Measurements from ENCODE around the gene KATNA1.

Gene KATNA1

DNA sequence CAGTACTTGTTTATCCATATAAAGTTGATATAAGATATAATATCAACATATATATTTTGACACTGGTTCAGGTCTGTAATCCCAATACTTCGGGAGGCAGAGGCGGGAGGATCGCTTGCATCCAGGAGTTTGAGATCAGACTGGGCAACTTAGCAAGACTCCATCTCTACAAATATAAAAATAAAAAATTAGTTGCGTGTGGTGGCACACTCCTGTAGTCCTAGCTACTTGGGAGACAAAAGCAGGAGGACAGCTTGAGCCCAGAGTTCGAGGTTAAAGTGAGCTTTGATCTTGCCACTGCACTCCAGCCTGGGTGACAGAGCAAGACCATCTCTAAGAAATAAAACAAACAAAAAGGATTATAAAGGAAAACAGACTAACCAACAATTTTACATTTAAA, 8.9 kb upstream of the KATNA1 start:
- Histone ChIP-seq H2BK120ac (ENCODE audit: insufficient read depth, low read length, poor library complexity) (no peak overlapping the region), H3K4ac (ENCODE audit: low read depth, low read length) (no peak overlapping the region), H2BK5ac (ENCODE audit: low read depth, low read length, poor library complexity) (no peak overlapping the region), H3K23ac (ENCODE audit: low read length) (no peak overlapping the region), H4K8ac (ENCODE audit: low read depth, low read length) (no peak overlapping the region), H2AFZ (ENCODE audit: insufficient read depth, low read length, poor library complexity) (no peak overlapping the region), H4K12ac (ENCODE audit: low read depth, low read length) (no peak overlapping the region), H3K14ac (ENCODE audit: low read length) (no peak overlapping the region), H3K79me1 (ENCODE audit: low read length) (no peaks in the 10 kb centered on the region), H3K27me3 (ENCODE audit: insufficient read depth, low read length) (no peaks in the 10 kb centered on the region), H4K91ac (ENCODE audit: low read depth, low read length) (no peak overlapping the region), H3K9ac (ENCODE audit: low read length) (no peak overlapping the region), H3K9me3 (ENCODE audit: insufficient read depth, low read depth, low read length) (no peaks in the 10 kb centered on the region), H3K4me1 (ENCODE audit: control insufficient read depth in 1 of 2, insufficient read depth in 2 of 2, low read length in 2 of 2) (no peaks in the 10 kb centered on the region), H3K36me3 (ENCODE audit: control insufficient read depth in 1 of 2, insufficient read depth in 2 of 2, low read length in 2 of 2) (peaks cover 3 to 6% of the 10 kb centered on the region in 2 experiments), H3K4me3 (ENCODE audit: low read depth, low read length) (no peak overlapping the region), H3K18ac (ENCODE audit: low read length) (no peak overlapping the region), H2AK5ac (ENCODE audit: low read length) (no peak overlapping the region), H2BK12ac (ENCODE audit: low read length) (no peak overlapping the region), H3K79me2 (ENCODE audit: control insufficient read depth, insufficient read depth, low read length, poor library complexity) (no peaks in the 10 kb centered on the region), H3K4me2 (ENCODE audit: low read length) (no peak overlapping the region), H3K27ac (ENCODE audit: low read depth, low read length) (no peak overlapping the region)
- DNase-seq = no peak
- no CpG with 5 or more reads among the region's 5 CpGs for WGBS (ENCODE audit: extremely low coverage, insufficient coverage, insufficient read length)

DNA sequence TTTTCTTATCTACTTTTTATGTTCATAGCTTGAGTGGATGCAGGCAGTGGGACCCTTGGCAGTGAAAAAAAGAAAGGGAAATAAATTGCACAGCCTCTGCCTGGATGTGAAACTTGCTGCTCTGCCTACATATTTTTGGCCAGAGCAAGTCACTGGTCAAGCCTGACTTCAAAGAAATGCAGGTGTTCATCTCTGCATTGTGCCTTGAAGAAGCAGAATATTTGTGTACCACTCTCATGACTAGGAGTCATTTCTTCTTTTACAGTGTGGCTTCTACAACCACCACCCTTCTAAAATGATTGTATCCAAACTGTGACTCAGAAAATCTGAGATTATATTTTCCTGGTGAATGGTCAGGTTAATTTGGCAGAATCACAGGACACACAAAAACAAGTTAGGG, 2.5 kb upstream of the KATNA1 start:
- Histone ChIP-seq H3K4me1 (ENCODE audit: control insufficient read depth in 1 of 2, insufficient read depth in 2 of 2, low read length in 2 of 2) (no peaks in the 10 kb centered on the region), H4K91ac (ENCODE audit: low read depth, low read length) (no peak overlapping the region), H3K9ac (ENCODE audit: low read length) (no peak overlapping the region), H3K23ac (ENCODE audit: low read length) (no peak overlapping the region), H3K18ac (ENCODE audit: low read length) (no peak overlapping the region), H3K79me2 (ENCODE audit: control insufficient read depth, insufficient read depth, low read length, poor library complexity) (peaks cover 5% of the 10 kb centered on the region), H3K4me2 (ENCODE audit: low read length) (no peak overlapping the region), H2BK12ac (ENCODE audit: low read length) (no peak overlapping the region), H3K27me3 (ENCODE audit: insufficient read depth, low read length) (no peaks in the 10 kb centered on the region), H3K27ac (ENCODE audit: low read depth, low read length) (no peak overlapping the region), H2AK5ac (ENCODE audit: low read length) (no peak overlapping the region), H3K36me3 (ENCODE audit: control insufficient read depth in 1 of 2, insufficient read depth in 2 of 2, low read length in 2 of 2) (no peaks in the 10 kb centered on the region), H3K4me3 (ENCODE audit: low read depth, low read length) (no peak overlapping the region), H2BK5ac (ENCODE audit: low read depth, low read length, poor library complexity) (no peak overlapping the region), H2AFZ (ENCODE audit: insufficient read depth, low read length, poor library complexity) (no peak overlapping the region), H4K8ac (ENCODE audit: low read depth, low read length) (no peak overlapping the region), H3K9me3 (ENCODE audit: insufficient read depth, low read depth, low read length) (no peaks in the 10 kb centered on the region), H4K12ac (ENCODE audit: low read depth, low read length) (no peak overlapping the region), H3K79me1 (ENCODE audit: low read length) (peaks cover 5% of the 10 kb centered on the region), H2BK120ac (ENCODE audit: insufficient read depth, low read length, poor library complexity) (no peak overlapping the region), H3K4ac (ENCODE audit: low read depth, low read length) (no peak overlapping the region), H3K14ac (ENCODE audit: low read length) (no peak overlapping the region)
- peak in 1 of 2 donors; percentile 6 for DNase-seq

DNA sequence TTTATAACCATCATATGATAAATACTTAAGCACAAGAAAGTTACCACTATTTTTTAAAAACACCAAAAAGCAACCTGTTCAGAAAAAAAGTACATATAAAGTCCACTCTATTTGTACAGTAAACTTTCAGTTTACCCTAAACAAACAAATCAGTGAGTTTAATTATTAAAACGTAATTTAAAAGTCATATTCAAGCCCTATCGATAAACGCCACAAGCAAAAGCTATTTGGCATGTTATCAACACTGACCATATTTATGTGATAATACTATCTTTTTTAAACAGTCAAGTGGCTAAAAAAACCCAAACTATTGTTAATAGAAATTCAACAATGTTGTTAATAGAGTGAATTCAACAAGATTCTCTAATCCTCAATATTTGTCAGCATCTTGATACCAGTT, 1.9 kb downstream of the KATNA1 start:
- no peak overlapping the region for H3K18ac ChIP-seq (ENCODE audit: low read length)
- no peak overlapping the region for H3K4me3 ChIP-seq (ENCODE audit: low read depth, low read length)
- no peak overlapping the region for H3K27ac ChIP-seq (ENCODE audit: low read depth, low read length)
- no peak overlapping the region for H4K8ac ChIP-seq (ENCODE audit: low read depth, low read length)
- WGBS (ENCODE audit: extremely low coverage, insufficient coverage, insufficient read length) = no CpG with 5 or more reads among the region's 3 CpGs
- no peak overlapping the region for H2AK5ac ChIP-seq (ENCODE audit: low read length)
- no peak overlapping the region for H3K9ac ChIP-seq (ENCODE audit: low read length)
- peaks cover 0 to 1% of the 10 kb centered on the region in 2 experiments for H3K36me3 ChIP-seq (ENCODE audit: control insufficient read depth in 1 of 2, insufficient read depth in 2 of 2, low read length in 2 of 2)
- H3K27me3 ChIP-seq (ENCODE audit: insufficient read depth, low read length) = no peaks in the 10 kb centered on the region
- no peak overlapping the region for H3K23ac ChIP-seq (ENCODE audit: low read length)
- peaks cover 5% of the 10 kb centered on the region for H3K79me2 ChIP-seq (ENCODE audit: control insufficient read depth, insufficient read depth, low read length, poor library complexity)
- H2AFZ ChIP-seq (ENCODE audit: insufficient read depth, low read length, poor library complexity) = no peak overlapping the region
- no peak overlapping the region for H3K4me2 ChIP-seq (ENCODE audit: low read length)
- no peak overlapping the region for H2BK5ac ChIP-seq (ENCODE audit: low read depth, low read length, poor library complexity)
- peaks cover 5% of the 10 kb centered on the region for H3K79me1 ChIP-seq (ENCODE audit: low read length)
- DNase-seq = no peak
- no peak overlapping the region for H4K91ac ChIP-seq (ENCODE audit: low read depth, low read length)
- no peaks in the 10 kb centered on the region for H3K9me3 ChIP-seq (ENCODE audit: insufficient read depth, low read depth, low read length)
- H2BK120ac ChIP-seq (ENCODE audit: insufficient read depth, low read length, poor library complexity) = no peak overlapping the region
- H3K4me1 ChIP-seq (ENCODE audit: control insufficient read depth in 1 of 2, insufficient read depth in 2 of 2, low read length in 2 of 2) = peaks cover 0 to 2% of the 10 kb centered on the region in 2 experiments
- H2BK12ac ChIP-seq (ENCODE audit: low read length) = no peak overlapping the region
- no peak overlapping the region for H3K4ac ChIP-seq (ENCODE audit: low read depth, low read length)
- H4K12ac ChIP-seq (ENCODE audit: low read depth, low read length) = no peak overlapping the region
- no peak overlapping the region for H3K14ac ChIP-seq (ENCODE audit: low read length)

DNA sequence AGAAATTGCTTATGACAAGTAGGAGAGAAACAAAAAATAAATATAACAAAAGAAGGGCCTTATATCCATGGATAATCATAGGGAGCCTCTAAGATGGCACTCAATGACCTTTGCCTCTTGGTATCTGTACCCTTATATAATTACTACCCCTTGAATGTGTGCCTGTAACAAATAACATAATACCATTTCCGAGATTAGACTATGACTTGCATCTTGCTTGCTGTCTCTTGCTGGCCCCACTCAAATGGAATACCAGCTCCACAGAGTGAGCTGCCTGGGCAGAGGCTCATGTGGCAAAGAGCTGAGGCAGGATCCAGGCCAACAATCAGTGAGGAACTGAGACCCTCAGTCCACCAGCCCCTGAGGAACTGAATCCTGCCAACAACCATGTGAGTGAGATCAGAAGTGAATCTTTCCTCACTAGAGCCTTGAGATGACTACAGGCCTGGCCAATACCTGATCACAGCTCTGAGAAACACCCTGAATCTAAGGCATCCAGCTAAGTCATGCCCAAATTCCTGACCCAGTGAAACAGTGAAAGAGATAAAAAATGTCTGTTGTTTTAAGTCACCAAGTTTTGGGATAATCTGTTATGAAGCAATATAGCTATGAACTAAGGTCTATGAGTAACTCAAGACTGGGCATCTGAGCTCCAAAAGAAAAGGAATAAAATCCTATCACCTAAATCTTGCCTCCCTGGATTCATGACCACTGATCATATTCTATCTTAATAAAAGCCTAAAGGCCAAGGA, 5.5 kb downstream of the KATNA1 start:
- no peak overlapping the region for H3K4me2 ChIP-seq (ENCODE audit: low read length)
- H3K14ac ChIP-seq (ENCODE audit: low read length) = no peak overlapping the region
- peaks cover 0 to 1% of the 10 kb centered on the region in 2 experiments for H3K36me3 ChIP-seq (ENCODE audit: control insufficient read depth in 1 of 2, insufficient read depth in 2 of 2, low read length in 2 of 2)
- no peak overlapping the region for H2AK5ac ChIP-seq (ENCODE audit: low read length)
- H3K79me2 ChIP-seq (ENCODE audit: control insufficient read depth, insufficient read depth, low read length, poor library complexity) = peaks cover under 1% of the 10 kb centered on the region
- H3K18ac ChIP-seq (ENCODE audit: low read length) = no peak overlapping the region
- no peak overlapping the region for H3K9ac ChIP-seq (ENCODE audit: low read length)
- no peak overlapping the region for H4K91ac ChIP-seq (ENCODE audit: low read depth, low read length)
- DNase-seq = no peak
- H3K4me1 ChIP-seq (ENCODE audit: control insufficient read depth in 1 of 2, insufficient read depth in 2 of 2, low read length in 2 of 2) = peaks cover 0 to 2% of the 10 kb centered on the region in 2 experiments
- H2BK120ac ChIP-seq (ENCODE audit: insufficient read depth, low read length, poor library complexity) = no peak overlapping the region
- H3K79me1 ChIP-seq (ENCODE audit: low read length) = peaks cover under 1% of the 10 kb centered on the region
- peak overlapping the region; percentile 82 for H3K4ac ChIP-seq (ENCODE audit: low read depth, low read length)
- no peak overlapping the region for H2AFZ ChIP-seq (ENCODE audit: insufficient read depth, low read length, poor library complexity)
- H4K8ac ChIP-seq (ENCODE audit: low read depth, low read length) = no peak overlapping the region
- H3K23ac ChIP-seq (ENCODE audit: low read length) = peak overlapping the region; percentile 46
- H3K9me3 ChIP-seq (ENCODE audit: insufficient read depth, low read depth, low read length) = no peaks in the 10 kb centered on the region
- no peak overlapping the region for H3K4me3 ChIP-seq (ENCODE audit: low read depth, low read length)
- no peak overlapping the region for H3K27ac ChIP-seq (ENCODE audit: low read depth, low read length)
- H2BK12ac ChIP-seq (ENCODE audit: low read length) = no peak overlapping the region
- H3K27me3 ChIP-seq (ENCODE audit: insufficient read depth, low read length) = no peaks in the 10 kb centered on the region
- no CpG with 5 or more reads among the region's 1 CpG for WGBS (ENCODE audit: extremely low coverage, insufficient coverage, insufficient read length)
- H4K12ac ChIP-seq (ENCODE audit: low read depth, low read length) = no peak overlapping the region
- no peak overlapping the region for H2BK5ac ChIP-seq (ENCODE audit: low read depth, low read length, poor library complexity)

All from trophoblast cell (in vitro differentiated cells and primary cell).